ENCODE measurements around the gene PPP1R9A.

The PPP1R9A gene

DNA sequence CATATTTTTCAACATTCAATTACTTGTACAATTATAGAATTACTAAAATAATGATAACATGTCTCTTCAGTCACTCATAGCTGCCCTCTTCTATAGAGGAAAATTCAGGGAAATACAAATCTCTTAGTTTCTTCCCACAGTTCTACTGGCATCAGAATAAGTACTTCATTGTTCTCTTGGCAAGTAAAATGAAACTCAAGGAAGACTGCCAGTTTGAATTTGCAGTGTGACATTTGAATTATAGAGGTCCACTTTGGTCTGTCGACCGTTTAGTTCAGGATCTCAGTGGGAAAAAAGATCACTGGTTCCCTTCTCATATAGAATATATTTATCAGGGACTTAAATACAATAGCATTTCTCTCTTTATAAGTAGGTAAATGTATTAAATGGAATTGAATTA is 302.4 kb downstream of the PPP1R9A start:
- DNase-seq = no peak

DNA sequence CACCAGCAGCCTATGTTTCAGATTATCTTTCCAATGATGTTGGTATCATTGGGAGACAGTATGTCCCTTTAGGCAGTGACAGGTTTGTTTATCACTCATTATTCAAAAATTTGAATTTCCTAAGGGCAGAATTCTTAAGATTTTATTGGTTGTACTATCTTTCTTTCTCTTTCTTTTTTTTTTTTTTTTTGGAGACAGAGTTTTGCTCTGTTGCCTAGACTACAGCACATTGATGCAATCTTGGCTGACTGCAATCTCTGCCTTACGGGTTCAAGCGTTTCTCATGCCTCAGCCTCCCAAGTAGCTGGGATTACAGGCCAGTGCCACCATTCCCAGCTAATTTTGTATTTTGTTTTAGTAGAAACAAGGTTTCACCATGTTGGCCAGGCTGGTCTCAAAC is 305.8 kb downstream of the PPP1R9A start:
- DNase-seq = no peak

DNA sequence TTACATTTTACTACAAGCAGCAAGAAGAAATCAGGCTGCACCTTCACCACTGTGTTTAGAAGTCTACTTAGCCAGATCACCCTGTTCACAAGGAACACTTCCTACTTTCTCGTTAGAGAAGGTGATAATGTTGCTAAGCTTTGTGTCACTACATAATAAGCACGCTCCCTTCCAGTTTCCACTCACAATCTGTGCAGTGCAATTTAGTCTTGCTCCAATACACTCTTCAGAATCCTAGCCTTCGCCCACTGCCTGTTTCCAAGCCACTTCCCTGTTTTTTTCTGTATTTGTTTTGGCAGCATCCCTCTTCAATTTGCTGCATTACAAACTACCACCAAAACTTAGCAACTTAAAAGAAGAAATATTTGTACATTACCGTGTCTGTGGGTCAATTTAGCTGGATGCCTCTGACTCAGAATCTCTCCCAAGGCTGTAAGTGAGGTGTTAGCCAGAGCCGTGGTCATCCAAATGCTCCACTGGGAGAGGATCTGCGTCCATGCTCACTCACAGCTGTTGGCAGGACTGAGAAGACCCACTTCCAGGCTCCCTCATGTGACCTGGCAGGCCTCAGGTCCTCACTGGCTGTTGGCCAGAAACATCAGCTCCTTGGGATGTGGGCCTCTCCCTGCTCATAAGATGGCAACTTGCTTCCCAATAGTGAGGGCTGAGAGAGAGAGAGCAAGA is 306.6 kb downstream of the PPP1R9A start:
- DNase-seq = no peak

DNA sequence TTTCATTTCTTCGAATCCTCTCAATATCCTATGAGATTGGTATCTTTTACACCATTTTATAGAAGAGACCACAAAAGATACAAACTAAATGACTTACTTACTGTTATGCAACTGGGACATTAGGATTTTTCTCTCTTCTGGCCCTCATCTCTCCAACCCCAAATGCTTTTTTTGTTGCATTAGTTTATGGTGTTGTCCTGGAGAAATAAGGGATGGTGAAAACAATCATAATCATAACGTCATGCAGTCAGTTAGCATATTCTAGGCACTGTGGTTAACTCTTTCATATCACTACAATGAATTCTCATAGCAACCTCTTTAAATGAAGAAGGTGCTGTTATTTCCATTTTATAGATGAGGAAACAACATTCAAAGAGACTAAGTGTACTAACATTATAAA is 312.3 kb downstream of the PPP1R9A start:
- no peak for DNase-seq

DNA sequence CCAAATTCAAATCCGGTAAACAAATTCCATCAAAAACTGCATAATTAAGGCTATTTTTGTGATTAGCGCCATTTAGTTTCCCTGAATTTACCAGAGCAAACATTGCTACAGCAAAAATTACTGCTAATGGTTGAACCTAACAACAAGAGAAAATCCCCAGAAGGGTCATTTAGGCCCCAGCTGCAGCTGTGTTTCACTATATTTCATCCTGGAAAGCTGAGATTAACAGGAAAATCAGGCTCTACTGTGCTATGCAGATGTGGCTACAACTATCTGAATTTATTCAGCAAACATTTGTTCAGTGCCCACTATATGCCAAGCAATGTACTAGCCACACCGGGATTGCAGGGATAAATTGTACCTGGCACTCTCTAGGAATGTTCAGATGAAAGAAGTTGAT is 312.9 kb downstream of the PPP1R9A start:
- DNase-seq = no peak

DNA sequence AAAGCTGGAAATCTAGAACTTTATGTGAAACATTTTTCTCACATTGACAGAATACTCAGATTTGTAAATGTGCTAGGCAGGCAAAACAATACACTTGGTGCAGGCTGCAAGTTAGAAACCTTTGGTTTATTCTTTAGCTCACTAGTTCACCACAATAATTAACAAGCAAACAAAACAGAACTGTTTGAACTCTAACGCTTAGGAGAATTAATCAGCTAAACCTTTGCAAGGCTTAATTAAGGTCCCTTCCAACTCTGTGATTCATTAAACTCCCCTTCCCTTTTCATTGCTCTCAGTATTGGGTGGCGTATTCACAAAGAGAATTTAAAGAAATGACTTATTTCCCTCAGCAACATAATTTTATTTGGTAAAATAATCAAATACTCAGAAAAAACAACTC is 317.9 kb downstream of the PPP1R9A start:
- DNase-seq = no peak

DNA sequence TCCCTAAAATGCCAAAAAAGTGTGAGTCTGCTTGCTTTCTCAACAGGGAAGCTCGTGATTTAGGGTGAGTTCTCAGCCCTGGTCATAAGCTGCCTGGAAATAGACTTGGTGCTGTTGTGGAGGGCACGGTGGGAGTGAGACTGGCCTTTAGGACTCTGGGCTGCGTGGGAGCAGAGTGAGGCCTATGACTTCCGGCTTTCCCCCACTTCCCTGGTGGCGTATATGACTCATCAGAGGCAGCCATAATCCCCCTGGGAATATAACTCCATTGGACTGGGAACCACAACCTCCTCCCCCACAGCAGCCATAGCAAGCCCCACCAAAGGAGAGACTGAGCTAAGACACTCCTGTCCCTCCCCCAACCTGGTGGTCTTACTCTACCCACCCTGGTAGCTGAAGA is 321.9 kb downstream of the PPP1R9A start:
- DNase-seq = no peak

DNA sequence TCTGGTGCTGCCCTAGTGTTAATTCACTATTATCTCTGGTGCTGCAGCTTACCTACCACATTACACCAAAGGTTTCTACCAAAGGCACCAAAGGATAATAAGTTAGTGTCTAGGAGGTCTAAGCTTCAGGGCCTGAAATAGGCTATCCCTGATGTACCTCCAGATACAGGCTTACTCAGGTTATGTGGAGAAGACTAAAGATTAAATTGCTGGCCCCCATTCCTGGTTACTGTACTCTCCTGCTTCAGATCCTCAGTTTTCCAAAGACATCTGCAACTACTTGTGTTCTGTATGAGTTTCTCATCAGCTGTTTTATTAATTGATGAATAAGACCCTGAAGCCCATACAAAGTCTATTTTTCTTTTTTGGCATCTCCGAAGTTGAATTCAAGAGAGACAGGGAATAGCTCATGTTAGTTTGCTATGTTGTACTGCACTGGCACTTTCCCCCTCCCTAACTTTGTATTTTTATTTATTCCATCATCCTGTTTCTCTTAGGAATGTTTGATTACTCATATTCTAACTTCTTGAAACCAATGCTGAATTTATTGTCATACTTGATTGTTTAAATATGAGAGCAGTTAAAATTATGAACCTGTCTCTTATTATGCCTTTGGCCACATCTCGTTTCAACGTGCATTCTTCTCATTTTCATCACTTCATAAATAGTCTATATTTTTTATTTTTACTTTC is 331.0 kb downstream of the PPP1R9A start:
- DNase-seq = no peak

DNA sequence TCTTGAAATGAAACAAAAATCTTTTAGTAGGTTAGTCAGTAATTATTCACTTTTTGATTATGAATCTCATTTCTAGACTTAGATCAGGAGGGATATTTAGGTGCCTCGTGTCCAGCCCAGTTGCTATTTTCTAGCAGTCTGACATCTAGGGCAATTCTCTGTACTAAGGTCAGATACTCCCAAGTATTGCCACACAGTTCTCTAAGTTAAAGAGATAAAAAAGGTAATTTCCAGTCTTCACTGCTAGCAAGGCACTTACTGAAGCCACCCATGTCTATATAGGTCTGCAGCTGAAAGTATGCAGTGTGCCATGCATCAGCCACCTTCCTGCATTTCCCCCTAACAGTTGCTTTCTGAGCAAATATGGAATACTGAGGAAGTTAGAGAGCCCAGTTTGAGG is 333.5 kb downstream of the PPP1R9A start:
- DNase-seq = no peak

DNA sequence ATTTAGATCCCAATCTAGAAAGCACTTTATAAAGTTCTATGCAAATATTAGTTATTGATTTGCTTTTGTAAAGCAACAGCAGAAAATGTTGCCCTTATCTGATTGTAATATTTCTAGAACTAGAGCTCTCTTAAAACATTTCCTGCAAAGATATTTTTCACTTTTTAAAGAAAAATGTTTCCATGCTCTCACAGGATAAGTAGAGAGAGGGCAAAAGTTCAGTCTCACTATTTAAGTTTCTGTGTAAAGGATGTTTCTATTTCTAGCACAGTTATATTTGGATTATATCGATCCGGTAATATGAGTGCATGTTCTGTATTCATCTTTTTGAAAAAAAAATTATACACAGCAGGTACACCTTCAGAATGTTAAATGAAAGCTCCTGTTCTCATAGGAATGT is 334.9 kb downstream of the PPP1R9A start:
- no peak for DNase-seq

DNA sequence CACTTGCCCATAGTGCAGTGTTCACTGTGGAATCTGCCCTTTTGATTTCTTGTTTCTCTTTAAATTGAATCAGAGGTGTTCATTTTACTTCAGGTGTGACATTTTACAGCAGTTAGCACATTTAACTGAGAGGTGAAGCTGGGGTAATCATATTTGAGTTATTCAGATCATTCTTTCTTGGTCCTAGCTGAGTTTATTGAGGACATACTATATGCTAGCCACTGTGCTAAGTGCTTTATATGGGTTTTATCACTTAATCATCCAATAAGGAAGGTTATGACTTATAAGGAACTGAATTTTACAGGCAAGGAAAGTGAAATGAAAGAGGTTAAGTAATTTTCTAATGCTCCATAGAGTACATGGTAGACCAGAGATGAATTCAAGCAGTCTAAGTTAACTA is 337.2 kb downstream of the PPP1R9A start:
- no peak for DNase-seq

DNA sequence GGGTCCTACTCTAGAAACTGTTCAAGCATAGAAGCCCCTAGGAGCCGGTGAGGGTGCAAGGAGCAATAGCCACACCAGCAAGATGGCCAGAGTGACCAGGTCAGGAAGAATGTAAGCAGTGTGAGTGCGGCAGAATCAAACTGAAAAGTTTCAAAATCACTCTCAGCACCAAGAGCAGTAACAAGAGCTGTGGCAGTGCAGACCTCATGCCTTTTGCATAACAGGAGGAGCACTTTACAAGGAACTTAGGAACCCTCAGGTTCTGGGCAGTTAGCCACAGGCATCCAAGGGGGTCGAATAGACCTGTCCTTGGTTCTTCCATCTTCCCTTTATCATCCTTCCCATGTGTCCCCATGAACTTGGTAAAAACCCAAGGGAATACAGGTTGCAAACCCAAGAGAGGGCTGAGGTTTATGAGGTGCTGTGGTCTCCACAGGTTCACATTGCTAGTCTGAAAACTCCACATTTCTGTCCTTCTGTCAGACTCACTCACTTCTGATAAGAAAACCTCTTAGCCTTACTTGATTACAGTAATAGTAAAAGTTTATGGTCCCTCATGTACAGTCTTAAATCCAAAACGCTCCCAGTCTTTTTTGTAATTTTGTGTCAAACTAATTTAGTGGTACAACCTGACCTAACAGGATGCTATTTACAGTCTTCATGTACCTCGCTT is 338.6 kb downstream of the PPP1R9A start:
- DNase-seq = no peak

DNA sequence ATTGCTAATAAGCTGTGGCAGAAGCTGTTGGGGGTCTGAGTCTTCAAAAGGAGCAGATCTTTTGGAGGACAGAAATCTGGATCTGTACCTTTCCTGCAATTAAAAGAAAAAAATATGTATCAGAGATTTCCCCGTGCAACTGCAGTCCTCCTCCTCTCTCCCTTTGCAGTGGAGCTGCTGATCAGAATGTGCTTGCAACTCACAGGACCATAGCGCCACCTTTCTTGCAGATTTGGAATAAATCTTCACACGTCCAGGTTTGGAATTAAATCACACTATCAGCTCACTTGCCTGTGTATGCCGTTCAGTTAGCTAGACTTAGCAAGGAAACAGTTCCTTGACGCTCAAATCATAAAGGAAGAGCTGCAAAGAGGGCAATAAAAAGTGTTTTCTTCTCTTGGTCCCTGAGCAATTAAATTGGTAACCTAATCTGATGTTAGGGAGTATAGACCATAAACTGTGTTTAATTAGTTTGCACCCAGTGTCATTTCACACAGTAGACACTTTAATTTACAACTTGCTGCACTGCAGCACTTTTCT is 339.5 kb downstream of the PPP1R9A start:
- DNase-seq = peak; percentile 83

DNA sequence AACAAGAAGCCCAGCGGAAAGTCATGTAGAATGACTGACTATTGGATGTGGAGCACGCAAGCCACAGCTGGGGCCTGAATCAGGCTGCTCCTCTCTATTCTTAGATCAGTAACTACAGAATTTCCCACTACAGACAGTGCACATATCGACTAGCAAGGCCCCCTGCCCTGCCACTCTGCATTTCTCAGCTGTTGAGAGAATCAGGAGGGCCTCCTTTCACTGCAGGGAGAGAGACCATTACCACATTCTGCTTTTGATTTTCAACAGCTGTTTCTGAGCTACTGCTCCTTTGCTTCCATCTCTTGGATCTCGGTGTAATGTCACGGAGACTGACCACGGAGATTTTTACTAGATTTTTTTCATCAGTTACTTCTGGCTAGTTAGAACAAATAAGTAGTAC is 343.2 kb downstream of the PPP1R9A start:
- DNase-seq = no peak

DNA sequence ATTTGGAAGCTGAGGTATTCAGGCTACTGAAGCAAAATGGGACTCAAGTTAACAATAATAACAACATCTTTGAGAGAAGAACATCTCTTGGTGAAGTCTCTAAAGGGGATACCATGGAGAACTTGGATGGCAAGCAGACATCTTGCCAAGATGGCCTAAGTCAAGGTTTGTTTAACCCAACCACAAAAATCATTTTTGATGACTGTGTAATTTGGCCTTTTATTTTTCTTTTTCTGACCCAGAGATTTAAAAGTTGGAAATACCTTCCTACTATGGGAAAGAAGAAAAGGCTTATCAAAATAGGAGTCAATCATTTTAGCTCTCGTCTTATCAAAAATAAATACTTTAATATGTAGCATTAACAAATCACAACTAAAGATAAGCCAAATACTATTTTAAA is 344.6 kb downstream of the PPP1R9A start:
- no peak for DNase-seq

DNA sequence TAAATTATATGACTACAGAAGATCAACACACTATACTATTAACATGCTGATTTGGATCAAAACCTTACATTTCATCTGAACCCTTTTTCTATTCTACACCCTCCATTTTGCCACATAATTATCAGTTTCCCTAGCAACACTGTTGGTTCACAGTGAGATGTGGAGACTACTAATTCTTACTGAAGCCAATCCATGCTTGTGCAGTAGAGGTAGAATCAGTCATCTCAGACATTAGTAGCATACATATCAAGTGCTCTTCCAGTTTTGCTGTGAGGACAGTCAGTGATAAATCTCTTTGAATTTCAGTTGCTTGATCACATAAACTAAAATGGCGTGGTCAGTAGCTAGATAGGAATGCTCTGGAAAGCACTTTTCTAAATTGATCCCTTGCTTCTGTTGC is 346.6 kb downstream of the PPP1R9A start:
- no peak for DNase-seq

DNA sequence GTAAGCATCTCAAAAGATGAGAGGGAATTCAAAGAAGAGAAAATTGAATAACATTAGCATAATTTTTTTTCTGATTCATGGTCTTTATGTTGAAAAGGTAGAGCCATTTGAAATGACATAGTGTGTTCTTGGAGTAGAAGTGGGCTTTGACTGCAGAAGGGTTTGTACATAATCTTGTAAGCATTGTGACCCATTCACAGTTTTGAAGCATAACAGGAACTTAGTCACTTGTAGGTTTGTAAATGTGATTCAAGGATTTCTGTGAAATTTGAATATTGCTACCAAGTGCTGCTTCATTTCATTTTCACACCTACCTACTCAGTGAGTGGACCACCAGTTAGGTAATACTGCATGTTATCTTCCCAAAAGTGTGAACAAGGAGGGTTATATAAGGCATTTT is 348.3 kb downstream of the PPP1R9A start:
- no peak for DNase-seq

DNA sequence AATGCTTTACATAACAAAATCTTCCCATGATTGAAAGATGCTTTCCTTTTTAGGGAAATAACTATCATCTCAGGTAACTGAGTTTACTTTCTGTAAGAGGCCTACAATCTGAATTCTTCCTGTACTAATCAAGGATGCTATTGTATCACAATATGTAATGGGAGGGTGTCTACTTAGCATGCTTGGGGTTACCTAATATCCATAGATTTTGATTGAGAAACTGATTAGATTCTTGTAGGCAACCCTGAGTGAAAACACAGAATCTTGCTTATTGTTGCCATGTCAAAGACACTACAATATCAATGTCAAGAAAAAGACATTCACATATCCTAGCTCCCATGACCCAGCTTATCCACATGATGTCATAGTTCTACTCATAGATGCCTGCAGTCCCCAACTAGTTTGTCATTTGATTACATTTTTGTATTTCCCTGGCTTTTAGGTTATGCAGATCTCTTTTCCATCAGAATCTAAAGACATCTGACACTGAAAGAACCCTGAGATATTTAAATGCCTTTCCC is 354.6 kb downstream of the PPP1R9A start:
- DNase-seq = no peak

DNA sequence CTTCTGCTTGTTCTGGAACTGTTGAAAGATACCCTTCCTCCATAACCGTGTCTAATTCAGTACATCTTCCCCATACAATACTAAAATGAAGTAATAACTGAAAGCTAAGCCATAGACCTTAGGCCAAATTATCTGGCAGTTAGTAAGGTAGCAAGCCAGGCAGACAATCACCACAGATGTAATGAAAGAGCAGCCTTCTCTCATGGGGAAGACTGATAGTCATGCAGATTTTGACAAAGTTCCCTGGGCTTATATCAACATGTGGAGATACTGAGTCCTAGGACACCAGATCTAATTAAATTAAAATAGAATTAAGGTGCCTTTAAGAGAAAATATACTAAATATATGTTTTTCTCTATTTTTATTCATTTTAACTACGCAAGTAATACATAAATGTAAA is 355.5 kb downstream of the PPP1R9A start:
- DNase-seq = no peak

DNA sequence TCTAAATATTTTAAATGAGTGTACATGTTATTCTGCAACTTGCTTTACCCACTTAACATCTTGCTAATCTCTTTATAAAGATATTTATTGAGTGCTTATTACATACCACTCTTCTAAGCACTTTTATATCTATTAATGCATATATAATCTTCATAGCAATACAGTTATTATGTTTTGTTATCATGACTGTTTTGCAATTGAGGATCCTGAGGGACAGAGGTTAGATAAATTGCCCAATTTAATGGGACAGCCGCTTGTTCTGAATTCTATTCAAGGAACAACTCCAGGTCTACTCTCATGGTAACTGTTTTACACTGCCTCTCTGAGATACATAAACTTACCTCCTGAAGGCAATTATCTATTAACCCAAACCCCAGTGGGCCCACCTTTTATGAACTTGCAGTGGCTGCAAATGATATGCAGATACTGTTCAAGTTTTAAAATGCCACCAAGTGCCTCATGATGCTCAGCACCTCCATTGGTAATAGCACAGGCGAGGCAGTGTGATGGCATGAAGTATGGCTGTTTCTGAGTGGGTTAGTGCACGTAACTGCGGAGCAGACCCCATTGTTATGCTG is 356.5 kb downstream of the PPP1R9A start:
- DNase-seq = no peak

DNA sequence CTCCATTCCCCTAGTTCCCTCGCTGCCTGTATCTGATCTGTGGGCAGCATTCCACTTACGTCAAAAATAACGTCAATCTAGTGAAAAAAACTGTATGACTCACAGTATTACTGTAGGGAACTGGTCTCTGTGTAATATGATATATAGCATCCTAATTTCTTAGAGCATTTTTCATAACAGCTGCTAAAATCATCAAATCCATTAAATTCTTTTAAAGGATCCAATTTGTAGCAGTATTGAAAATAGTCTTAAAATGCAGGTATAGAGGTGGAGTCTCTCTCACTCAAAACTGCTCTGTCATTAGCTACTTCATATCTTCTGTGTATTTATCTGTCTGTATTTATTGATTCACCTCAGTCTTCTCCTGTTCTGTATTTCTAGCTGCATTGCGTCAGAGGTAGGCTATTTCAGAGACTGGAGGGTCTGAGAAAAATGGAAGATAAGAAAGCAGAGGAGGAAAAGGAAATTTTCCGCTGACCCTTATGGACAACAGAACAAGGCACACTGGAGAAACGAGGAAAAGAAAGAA is 357.0 kb downstream of the PPP1R9A start:
- DNase-seq = no peak

DNA sequence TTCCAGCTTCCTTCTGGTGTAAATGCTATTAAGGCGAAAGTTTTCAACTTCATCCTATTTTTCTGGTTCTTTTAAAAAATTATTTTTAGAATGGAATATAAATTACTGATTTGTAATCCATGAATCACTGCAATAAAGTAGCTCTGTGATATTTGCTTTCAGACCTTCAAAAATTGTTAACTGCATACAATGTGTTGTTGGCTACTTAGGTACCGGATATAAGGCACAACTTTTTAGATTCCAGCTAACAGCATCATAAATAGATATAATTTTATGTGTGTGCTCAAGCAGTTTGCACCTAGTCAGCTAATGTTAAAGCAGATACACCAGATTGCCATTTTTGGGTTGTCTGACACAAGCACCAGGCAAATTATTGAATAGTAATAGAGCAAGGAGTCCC is 358.2 kb downstream of the PPP1R9A start:
- no peak for DNase-seq

DNA sequence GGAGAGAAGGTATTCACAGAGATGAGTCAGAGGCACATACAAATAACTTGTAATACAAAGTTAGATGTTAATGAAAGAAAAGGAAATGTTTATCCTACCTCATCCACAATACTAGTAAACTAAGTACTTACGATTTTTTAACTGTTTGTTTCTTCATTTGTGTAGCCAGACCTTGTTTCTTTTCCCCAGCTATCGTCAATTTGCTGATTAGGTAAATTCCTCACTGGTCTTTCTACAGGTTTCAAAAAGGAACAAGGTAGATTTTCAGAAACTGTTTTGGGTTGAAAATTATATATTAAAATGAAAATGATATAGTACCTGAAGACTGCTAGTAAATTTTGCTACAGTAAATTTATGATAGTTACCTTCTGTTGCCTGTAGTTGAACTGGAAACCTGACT is 360.4 kb downstream of the PPP1R9A start:
- DNase-seq = no peak

Data from hematopoietic multipotent progenitor cell treated with erythropoietin and hydrocortisone succinate and interleukin-3 and kit ligand, for 4 days (in vitro differentiated cells).